H9 (cell line): Measurements from ENCODE around the gene CTNNAL1. TPM values are rescaled to one million over a fixed set of nuclear protein-coding genes. Genes with fewer than 3 reads are reported as not detected.

Experiments used
- DNase-seq: peaks from one replicate; pipeline ENCODE4 v3.0.0-alpha.2; 2017
- H2AFZ ChIP-seq: one replicate; pipeline ENCODE4 v1.6.1; 2013; ENCODE audit warnings: mild to moderate bottlenecking, low read length, control low read depth, moderate library complexity
- H2AK5ac ChIP-seq: 2 replicates; pipeline ENCODE4 v1.6.1; 2013; ENCODE audit warnings: low read length, control low read depth, mixed read lengths; ENCODE audit not compliant: insufficient read length
- H2BK120ac ChIP-seq: one replicate; pipeline ENCODE4 v1.6.1; 2013; ENCODE audit warnings: low read depth, mild to moderate bottlenecking, low read length, control low read depth, inconsistent platforms; ENCODE audit not compliant: poor library complexity, severe bottlenecking
- H2BK12ac ChIP-seq: 2 replicates; pipeline ENCODE4 v1.6.1; 2013; ENCODE audit warnings: low read length, control low read depth, mixed read lengths, low read depth; ENCODE audit not compliant: insufficient read length
- H2BK15ac ChIP-seq: 2 replicates; pipeline ENCODE4 v1.6.1; 2013; ENCODE audit warnings: low read depth, low read length, control low read depth
- H2BK20ac ChIP-seq: one replicate; pipeline ENCODE4 v1.6.1; 2013; ENCODE audit warnings: low read depth, mild to moderate bottlenecking, low read length, control low read depth, inconsistent platforms; ENCODE audit not compliant: poor library complexity, severe bottlenecking
- H2BK5ac ChIP-seq: 2 replicates; pipeline ENCODE4 v1.6.1; 2013; ENCODE audit warnings: low read length, control low read depth, mixed read lengths; ENCODE audit not compliant: insufficient read length
- H3K14ac ChIP-seq: 2 replicates; pipeline ENCODE4 v1.6.1; 2013; ENCODE audit warnings: low read length, control low read depth; ENCODE audit not compliant: insufficient read depth
- H3K18ac ChIP-seq: 2 replicates; pipeline ENCODE4 v1.6.1; 2013; ENCODE audit warnings: low read depth, mild to moderate bottlenecking, mixed read lengths, low read length, control low read depth; ENCODE audit not compliant: insufficient read length
- H3K23ac ChIP-seq: 2 replicates; pipeline ENCODE4 v1.6.1; 2013; ENCODE audit warnings: low read length, control low read depth, mixed read lengths, low read depth; ENCODE audit not compliant: insufficient read length
- H3K23me2 ChIP-seq: 2 replicates; pipeline ENCODE4 v1.6.1; 2013; ENCODE audit warnings: low read depth, mild to moderate bottlenecking, mixed read lengths, low read length, control low read depth; ENCODE audit not compliant: insufficient read length, poor library complexity, severe bottlenecking
- H3K27ac ChIP-seq: 2 replicates; pipeline ENCODE4 v1.5.1; 2013; ENCODE audit warnings: low read length, control low read depth, mixed read lengths, low read depth; ENCODE audit not compliant: insufficient read length
- H3K27me3 ChIP-seq: 2 replicates; pipeline ENCODE4 v1.6.1; 2013; ENCODE audit warnings: low read length, control low read depth, inconsistent platforms; ENCODE audit not compliant: insufficient read depth
- H3K4ac ChIP-seq: 2 replicates; pipeline ENCODE4 v1.6.1; 2013; ENCODE audit warnings: low read depth, mild to moderate bottlenecking, control low read depth, inconsistent platforms, low read length, moderate library complexity
- H3K4me1 ChIP-seq: 2 replicates; pipeline ENCODE4 v1.6.1; 2013; ENCODE audit warnings: low read length, control low read depth, inconsistent platforms; ENCODE audit not compliant: insufficient read depth
- H3K4me2 ChIP-seq: 2 replicates; pipeline ENCODE4 v1.6.1; 2013; ENCODE audit warnings: low read length, control low read depth, mixed read lengths; ENCODE audit not compliant: insufficient read length, insufficient read depth
- H3K56ac ChIP-seq: 2 replicates; pipeline ENCODE4 v1.6.1; 2013; ENCODE audit warnings: low read depth, mild to moderate bottlenecking, mixed read lengths, low read length, control low read depth; ENCODE audit not compliant: insufficient read length
- H3K79me1 ChIP-seq: 2 replicates; pipeline ENCODE4 v1.6.1; 2013; ENCODE audit warnings: low read depth, mild to moderate bottlenecking, moderate library complexity, low read length, control low read depth, inconsistent platforms; ENCODE audit not compliant: insufficient read depth, poor library complexity, severe bottlenecking
- H3K79me2 ChIP-seq: 2 replicates; pipeline ENCODE4 v1.6.1; 2013; ENCODE audit warnings: low read length, control low read depth, inconsistent platforms; ENCODE audit not compliant: insufficient read depth
- H3K9ac ChIP-seq: 2 replicates; pipeline ENCODE4 v1.6.1; 2013; ENCODE audit warnings: low read length, control low read depth, mixed read lengths; ENCODE audit not compliant: insufficient read length; ENCODE audit errors: extremely low read depth
- H3K9me3 ChIP-seq: one replicate; pipeline ENCODE4 v1.6.1; 2013; ENCODE audit warnings: low read depth, low read length, inconsistent platforms; ENCODE audit not compliant: control insufficient read depth
- H3T11ph ChIP-seq: one replicate; pipeline ENCODE4 v1.6.1; 2013; ENCODE audit warnings: mild to moderate bottlenecking, low read length, control low read depth, inconsistent platforms
- H4K20me1 ChIP-seq: one replicate; pipeline ENCODE4 v1.6.1; 2013; ENCODE audit not compliant: control insufficient read depth, insufficient read length, insufficient read depth
- H4K5ac ChIP-seq: 2 replicates; pipeline ENCODE4 v1.6.1; 2013; ENCODE audit warnings: low read depth, mild to moderate bottlenecking, mixed read lengths, low read length, control low read depth; ENCODE audit not compliant: insufficient read length
- H4K8ac ChIP-seq: replicated peaks from 2 replicates; pipeline ENCODE4 v1.6.1; 2013; ENCODE audit warnings: low read length, control low read depth, mixed read lengths, low read depth; ENCODE audit not compliant: insufficient read length
- H4K91ac ChIP-seq: 2 replicates; pipeline ENCODE4 v1.6.1; 2013; ENCODE audit warnings: low read depth, mild to moderate bottlenecking, moderate library complexity, mixed read lengths, low read length, control low read depth; ENCODE audit not compliant: insufficient read length
- H3K27ac Mint-ChIP-seq, 3 experiments: 2 replicates in 2 of 3; 3 replicates in 1 of 3; pipeline ENCODE4 v1.8.0; 2020 to 2021; ENCODE audit warnings: mixed read lengths in 3 of 3, mild to moderate bottlenecking in 1 of 3, moderate library complexity in 1 of 3
- H3K27me3 Mint-ChIP-seq: 2 replicates; pipeline ENCODE4 v1.8.0; 2021; ENCODE audit warnings: low read depth, mild to moderate bottlenecking, moderate library complexity, mixed read lengths
- H3K36me3 Mint-ChIP-seq, 3 experiments: 2 replicates in 2 of 3; 3 replicates in 1 of 3; pipeline ENCODE4 v1.8.0; 2020 to 2021; ENCODE audit warnings: low read depth in 3 of 3, mixed read lengths in 3 of 3; ENCODE audit not compliant: insufficient read depth in 1 of 3
- H3K4me1 Mint-ChIP-seq, 2 experiments: 2 replicates each; pipeline ENCODE4 v1.8.0; 2020; ENCODE audit warnings: mixed read lengths in 2 of 2
- H3K4me3 Mint-ChIP-seq, 2 experiments: 2 replicates in 1 of 2; 3 replicates in 1 of 2; pipeline ENCODE4 v1.8.0; 2020 to 2021; ENCODE audit warnings: mild to moderate bottlenecking in 2 of 2, mixed read lengths in 2 of 2, moderate library complexity in 1 of 2
- H3K9me3 Mint-ChIP-seq, 2 experiments: 2 replicates in 1 of 2; 3 replicates in 1 of 2; pipeline ENCODE4 v1.8.0; 2020; ENCODE audit warnings: mild to moderate bottlenecking in 2 of 2, mixed read lengths in 2 of 2, moderate library complexity in 1 of 2
- WGBS: extraction: QIAGEN DNeasy Blood & Tissue Kit; methylation state at CpG from one replicate; pipeline ENCODE4 v1.1.7; 2013; ENCODE audit warnings: missing lambda C conversion rate, low lambda C conversion rate, mixed read lengths; ENCODE audit not compliant: insufficient read length; ENCODE audit errors: extremely low coverage; 5-methylcytosine and 5-hydroxymethylcytosine counted together
- total RNA-seq: library from RNA; stranded (reverse); gene quantifications from 2 replicates; pipeline ENCODE4 v1.2.1, GENCODE V29; 2021
- TF ChIP-seq, protein P1 (sequence below): fragments of 200-600 bp; sonication (generic); conservative IDR thresholded peaks from 3 replicates; pipeline ENCODE4 v1.8.0; 2021; ENCODE audit warnings: antibody characterized with exemption, mild to moderate bottlenecking

CTNNAL1 gene
- total RNA-seq, 1 experiment from 2014 or later = 52.9 TPM

DNA sequence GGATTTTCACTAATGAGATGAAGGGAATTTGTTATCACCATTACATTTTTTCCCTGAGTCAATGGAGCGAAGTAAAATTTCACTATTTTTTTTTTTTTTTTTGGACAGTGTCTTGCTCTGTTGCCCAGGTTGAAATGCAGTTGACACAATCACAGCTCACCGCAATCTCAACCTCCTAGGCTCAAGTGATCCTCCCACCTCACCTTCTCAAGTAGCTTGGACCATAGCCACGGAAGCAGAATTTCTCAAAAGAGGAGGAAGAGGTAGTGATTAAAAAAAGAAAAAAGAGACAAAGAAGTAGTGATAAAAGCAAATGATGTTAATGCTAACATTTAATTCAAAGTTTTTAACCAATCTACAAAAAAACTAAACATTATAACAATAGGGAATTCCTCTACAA, 109.1 kb downstream of the CTNNAL1 start:
- Histone ChIP-seq H3K9ac (no peak overlapping the region), H3K27me3 (no peaks in the 10 kb centered on the region), H2BK12ac (no peak overlapping the region), H4K8ac (no peak overlapping the region), H2BK15ac (no peak overlapping the region), H2BK120ac (no peak overlapping the region), H3K27ac (no peak overlapping the region), H3K18ac (no peak overlapping the region), H2BK5ac (no peak overlapping the region), H3T11ph (no peak overlapping the region), H3K56ac (no peak overlapping the region), H3K9me3 (no peaks in the 10 kb centered on the region), H3K23ac (no peak overlapping the region), H3K79me1 (no peaks in the 10 kb centered on the region), H2AK5ac (no peak overlapping the region), H4K91ac (no peak overlapping the region), H3K23me2 (no peaks in the 10 kb centered on the region), H3K79me2 (no peaks in the 10 kb centered on the region), H4K20me1 (no peaks in the 10 kb centered on the region), H4K5ac (no peak overlapping the region), H2BK20ac (no peak overlapping the region), H3K14ac (no peak overlapping the region), H3K4ac (no peak overlapping the region), H3K4me1 (no peaks in the 10 kb centered on the region), H3K4me2 (no peak overlapping the region), H2AFZ (no peak overlapping the region)
- no CpG with 5 or more reads among the region's 3 CpGs for WGBS
- peaks cover 13 to 75% (median 66%) of the 10 kb centered on the region in 3 experiments; a peak in 6 of 7 replicates for H3K36me3 Mint-ChIP-seq
- no peaks in the 10 kb centered on the region for H3K9me3 Mint-ChIP-seq
- TF ChIP-seq, protein P1, sequence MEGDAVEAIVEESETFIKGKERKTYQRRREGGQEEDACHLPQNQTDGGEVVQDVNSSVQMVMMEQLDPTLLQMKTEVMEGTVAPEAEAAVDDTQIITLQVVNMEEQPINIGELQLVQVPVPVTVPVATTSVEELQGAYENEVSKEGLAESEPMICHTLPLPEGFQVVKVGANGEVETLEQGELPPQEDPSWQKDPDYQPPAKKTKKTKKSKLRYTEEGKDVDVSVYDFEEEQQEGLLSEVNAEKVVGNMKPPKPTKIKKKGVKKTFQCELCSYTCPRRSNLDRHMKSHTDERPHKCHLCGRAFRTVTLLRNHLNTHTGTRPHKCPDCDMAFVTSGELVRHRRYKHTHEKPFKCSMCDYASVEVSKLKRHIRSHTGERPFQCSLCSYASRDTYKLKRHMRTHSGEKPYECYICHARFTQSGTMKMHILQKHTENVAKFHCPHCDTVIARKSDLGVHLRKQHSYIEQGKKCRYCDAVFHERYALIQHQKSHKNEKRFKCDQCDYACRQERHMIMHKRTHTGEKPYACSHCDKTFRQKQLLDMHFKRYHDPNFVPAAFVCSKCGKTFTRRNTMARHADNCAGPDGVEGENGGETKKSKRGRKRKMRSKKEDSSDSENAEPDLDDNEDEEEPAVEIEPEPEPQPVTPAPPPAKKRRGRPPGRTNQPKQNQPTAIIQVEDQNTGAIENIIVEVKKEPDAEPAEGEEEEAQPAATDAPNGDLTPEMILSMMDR = no peak
- H3K4me1 Mint-ChIP-seq = no peaks in the 10 kb centered on the region
- H3K27ac Mint-ChIP-seq = no peak overlapping the region
- no peak for DNase-seq
- no peak overlapping the region for H3K4me3 Mint-ChIP-seq
- no peaks in the 10 kb centered on the region for H3K27me3 Mint-ChIP-seq
